ENCODE results near the gene SYPL2. TPM values are rescaled to one million over a fixed set of nuclear protein-coding genes. Genes with fewer than 3 reads are reported as not detected.

The SYPL2 gene
- total RNA-seq, 4 donors from 2014 or later, result 0.15 to 0.79 (median 0.19) TPM; not detected in 1

DNA sequence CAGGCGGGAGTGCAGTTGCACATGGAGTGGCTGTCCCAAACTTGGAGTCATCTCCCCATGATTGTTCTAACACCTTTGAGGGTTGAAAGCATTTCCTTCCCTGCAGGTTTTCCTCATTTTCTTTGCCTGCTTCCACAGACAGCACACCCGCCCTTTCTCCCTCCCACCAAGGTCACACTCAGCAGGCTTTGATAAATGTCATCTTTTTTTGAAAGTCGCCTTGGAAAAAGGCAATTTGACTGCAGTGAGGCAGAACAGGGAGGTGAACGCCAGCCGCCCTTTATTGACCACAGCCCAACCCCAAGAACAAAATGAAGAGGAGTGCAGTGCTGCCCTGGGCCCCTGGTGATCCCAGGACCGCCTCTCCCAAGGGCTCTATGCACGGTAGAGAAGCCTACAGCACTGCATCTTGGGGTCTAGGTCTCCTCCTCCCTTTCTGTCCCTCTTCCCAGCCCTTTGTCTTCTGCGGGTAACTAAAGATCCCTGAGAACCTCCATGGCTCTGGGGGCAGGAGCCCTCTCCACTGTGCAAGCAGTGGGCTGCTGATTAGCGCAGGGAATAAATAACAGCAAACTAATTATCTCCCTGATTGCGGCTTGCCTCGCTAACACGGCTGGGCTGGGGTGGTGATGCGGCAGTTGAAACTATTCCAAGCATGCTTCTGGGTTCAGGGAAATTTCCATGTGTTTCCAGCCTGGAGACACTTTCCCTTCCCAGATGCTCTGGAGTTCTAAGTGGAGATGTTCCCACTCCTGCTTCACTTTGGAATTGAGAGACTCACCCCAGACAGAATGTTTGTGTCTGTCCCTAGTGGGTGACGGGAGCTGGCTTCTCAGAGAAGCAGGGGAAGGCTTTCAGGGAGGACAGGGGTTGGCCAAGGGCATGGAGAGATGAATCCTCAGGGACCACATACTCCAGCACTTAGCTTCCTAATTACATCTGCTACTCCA lies 54.9 kb downstream of the SYPL2 start:
- H3K4me3 ChIP-seq, result no peak overlapping the region
- no peaks in the 10 kb centered on the region for H3K9me3 ChIP-seq
- no peaks in the 10 kb centered on the region for H3K4me1 ChIP-seq
- no peak overlapping the region for H3K27ac ChIP-seq
- no peak for DNase-seq
- intact Hi-C loops (cut with DNase I), result no loop called here
- TF ChIP-seq, protein P1, sequence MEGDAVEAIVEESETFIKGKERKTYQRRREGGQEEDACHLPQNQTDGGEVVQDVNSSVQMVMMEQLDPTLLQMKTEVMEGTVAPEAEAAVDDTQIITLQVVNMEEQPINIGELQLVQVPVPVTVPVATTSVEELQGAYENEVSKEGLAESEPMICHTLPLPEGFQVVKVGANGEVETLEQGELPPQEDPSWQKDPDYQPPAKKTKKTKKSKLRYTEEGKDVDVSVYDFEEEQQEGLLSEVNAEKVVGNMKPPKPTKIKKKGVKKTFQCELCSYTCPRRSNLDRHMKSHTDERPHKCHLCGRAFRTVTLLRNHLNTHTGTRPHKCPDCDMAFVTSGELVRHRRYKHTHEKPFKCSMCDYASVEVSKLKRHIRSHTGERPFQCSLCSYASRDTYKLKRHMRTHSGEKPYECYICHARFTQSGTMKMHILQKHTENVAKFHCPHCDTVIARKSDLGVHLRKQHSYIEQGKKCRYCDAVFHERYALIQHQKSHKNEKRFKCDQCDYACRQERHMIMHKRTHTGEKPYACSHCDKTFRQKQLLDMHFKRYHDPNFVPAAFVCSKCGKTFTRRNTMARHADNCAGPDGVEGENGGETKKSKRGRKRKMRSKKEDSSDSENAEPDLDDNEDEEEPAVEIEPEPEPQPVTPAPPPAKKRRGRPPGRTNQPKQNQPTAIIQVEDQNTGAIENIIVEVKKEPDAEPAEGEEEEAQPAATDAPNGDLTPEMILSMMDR (IDR thresholded peaks at IDR 0.05), result no peak
- TF ChIP-seq POLR2A (IDR thresholded peaks at IDR 0.05), result no peak
- no peaks in the 10 kb centered on the region for H3K36me3 ChIP-seq
- H3K27me3 ChIP-seq, result peaks cover 0 to 17% (median 0%) of the 10 kb centered on the region in 4 donors
- 63 to 71% methylated on average over 10 to 13 of the region's 14 CpGs for WGBS, 2 donors

DNA sequence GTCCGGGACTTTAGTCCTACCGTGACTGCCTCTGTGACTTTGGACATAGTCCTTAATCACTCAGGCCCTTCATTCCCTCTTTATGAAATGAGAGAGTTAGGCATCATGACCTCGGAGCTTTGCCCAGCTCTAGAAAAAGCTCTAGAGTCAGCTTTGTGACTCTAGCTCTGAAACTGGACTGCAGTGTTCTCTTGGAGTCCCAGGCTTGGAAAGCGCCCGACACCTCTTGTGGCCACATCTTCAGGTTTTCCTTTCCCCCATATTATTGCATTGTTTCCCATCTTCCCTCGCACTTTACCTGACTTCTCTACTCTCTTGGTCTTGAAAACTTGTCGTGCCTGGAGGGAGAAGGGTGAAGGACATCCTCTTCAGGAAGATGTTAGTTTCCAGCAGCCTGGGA lies 55.7 kb downstream of the SYPL2 start:
- H3K27ac ChIP-seq, result no peak overlapping the region
- intact Hi-C loops (cut with DNase I), result no loop called here
- no peak for DNase-seq
- H3K4me1 ChIP-seq, result no peaks in the 10 kb centered on the region
- H3K36me3 ChIP-seq, result no peaks in the 10 kb centered on the region
- peaks cover 0 to 17% (median 0%) of the 10 kb centered on the region in 4 donors for H3K27me3 ChIP-seq
- TF ChIP-seq, protein P1 (IDR thresholded peaks at IDR 0.05), result no peak
- no peak for TF ChIP-seq POLR2A (IDR thresholded peaks at IDR 0.05)
- WGBS, 2 donors, result 82 to 84% methylated on average over 7 of the region's 7 CpGs
- no peak overlapping the region for H3K4me3 ChIP-seq
- no peaks in the 10 kb centered on the region for H3K9me3 ChIP-seq

DNA sequence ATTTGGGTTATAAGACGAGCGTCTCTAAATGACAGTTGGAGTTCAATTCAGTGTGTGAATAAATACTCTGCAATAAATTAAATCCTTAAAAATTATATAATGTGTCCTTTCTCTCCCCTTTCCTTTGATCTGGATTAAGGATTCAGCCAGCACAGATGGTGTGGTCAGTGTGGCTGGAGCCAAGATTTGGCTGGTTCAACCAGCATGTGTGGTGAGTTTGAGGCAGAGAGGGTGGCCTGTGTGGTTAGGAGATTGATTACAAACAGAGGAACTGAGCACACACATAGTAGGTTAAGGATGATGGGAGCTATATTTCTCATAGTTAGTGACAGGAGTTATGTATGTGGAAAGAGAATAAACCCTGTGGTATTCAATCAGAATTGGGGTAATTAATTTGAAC lies 57.4 kb downstream of the SYPL2 start:
- no peaks in the 10 kb centered on the region for H3K9me3 ChIP-seq

DNA sequence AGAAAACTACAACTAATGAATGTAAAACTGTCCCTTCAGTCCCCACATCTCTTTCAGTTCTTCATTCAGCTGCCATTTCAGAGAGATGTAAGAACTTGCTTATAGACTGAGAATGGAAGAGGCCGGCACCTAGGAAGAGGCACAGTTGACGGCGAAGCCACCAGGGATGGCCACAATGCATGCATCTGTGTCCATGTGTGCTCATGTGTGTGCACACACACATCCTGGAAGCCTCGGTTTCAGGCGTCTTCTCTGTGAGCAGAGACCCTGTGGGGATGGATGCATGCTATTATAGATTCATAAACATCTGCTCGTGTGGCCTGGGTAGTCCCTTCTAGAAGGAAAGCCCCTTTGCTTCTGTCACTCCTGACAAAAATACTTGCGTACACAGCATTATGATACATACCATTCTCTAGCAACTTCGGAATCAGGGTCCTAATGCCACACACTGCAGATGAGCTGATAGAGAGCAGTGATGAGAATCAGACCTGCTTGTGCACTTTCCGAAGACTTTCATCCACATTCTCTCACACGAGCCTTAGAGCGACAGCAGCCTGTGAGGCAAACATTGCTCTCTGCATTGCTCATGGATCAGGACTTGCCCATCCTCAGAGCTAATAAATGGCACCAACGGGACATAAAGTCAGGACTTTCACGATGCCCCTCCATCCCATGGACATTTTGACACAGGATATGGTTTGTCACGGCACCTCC lies 60.9 kb downstream of the SYPL2 start:
- peaks cover 0 to 3% (median 0%) of the 10 kb centered on the region in 4 donors for H3K27me3 ChIP-seq
- no peak overlapping the region for H3K27ac ChIP-seq
- 72 to 73% methylated on average over 14 of the region's 14 CpGs for WGBS, 2 donors
- intact Hi-C loops (cut with DNase I), result no loop called here
- TF ChIP-seq POLR2A (IDR thresholded peaks at IDR 0.05), result no peak
- TF ChIP-seq, protein P1 (IDR thresholded peaks at IDR 0.05), result no peak
- H3K36me3 ChIP-seq, result no peaks in the 10 kb centered on the region
- H3K4me1 ChIP-seq, result peaks cover 0 to 9% (median 0%) of the 10 kb centered on the region in 3 donors
- no peaks in the 10 kb centered on the region for H3K9me3 ChIP-seq
- H3K4me3 ChIP-seq, result no peak overlapping the region
- no peak for DNase-seq

More for the DNA sequence above, 57.4 kb downstream of the SYPL2 start:
- DNase-seq, result no peak
- intact Hi-C loops (cut with DNase I), result no loop called here
- H3K36me3 ChIP-seq, result no peaks in the 10 kb centered on the region
- no peak overlapping the region for H3K27ac ChIP-seq
- peaks cover 0 to 17% (median 0%) of the 10 kb centered on the region in 4 donors for H3K27me3 ChIP-seq
- whole genome bisulfite sequencing, 2 donors, result 77 to 82% methylated on average over 2 of the region's 2 CpGs
- H3K4me1 ChIP-seq, result no peaks in the 10 kb centered on the region
- no peak overlapping the region for H3K4me3 ChIP-seq
- TF ChIP-seq POLR2A (IDR thresholded peaks at IDR 0.05), result no peak
- TF ChIP-seq, protein P1 (IDR thresholded peaks at IDR 0.05), result no peak

Data from esophagus squamous epithelium (tissue), 5 donors.